Measurements from ENCODE around the gene USP2. TPM values are rescaled to one million over a fixed set of nuclear protein-coding genes. Genes with fewer than 3 reads are reported as not detected.

USP2 gene
- polyA plus RNA-seq, 1 donor (not counting 4 experiments of a cell fraction or from before 2014, with no cell fraction given), result 0.35 TPM

DNA sequence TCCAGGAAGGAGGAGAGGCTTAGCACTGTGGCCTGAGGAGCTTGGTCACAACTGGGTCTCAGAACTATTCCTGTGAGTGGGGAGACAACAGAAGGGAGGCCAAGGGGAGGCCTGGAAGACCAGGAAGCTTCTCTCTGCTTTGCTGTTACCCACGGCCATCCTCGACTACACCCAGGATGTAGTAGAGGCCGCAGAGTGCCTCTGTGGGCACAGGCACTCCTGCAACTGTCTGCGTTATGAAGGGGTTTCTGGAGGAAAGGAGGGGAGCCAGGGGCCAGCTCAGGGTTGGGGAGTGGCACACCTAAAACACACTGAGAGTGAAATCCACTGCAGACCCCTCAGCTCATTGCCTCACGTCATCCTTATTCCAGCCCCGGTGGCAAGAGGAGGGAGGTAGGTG is 31.2 kb downstream of the USP2 start:
- no peak for FAIRE-seq
- TF ChIP-seq EZH2 (IDR thresholded peaks at IDR 0.05; ENCODE audit: low read length), result no peak
- TF ChIP-seq, protein P1, sequence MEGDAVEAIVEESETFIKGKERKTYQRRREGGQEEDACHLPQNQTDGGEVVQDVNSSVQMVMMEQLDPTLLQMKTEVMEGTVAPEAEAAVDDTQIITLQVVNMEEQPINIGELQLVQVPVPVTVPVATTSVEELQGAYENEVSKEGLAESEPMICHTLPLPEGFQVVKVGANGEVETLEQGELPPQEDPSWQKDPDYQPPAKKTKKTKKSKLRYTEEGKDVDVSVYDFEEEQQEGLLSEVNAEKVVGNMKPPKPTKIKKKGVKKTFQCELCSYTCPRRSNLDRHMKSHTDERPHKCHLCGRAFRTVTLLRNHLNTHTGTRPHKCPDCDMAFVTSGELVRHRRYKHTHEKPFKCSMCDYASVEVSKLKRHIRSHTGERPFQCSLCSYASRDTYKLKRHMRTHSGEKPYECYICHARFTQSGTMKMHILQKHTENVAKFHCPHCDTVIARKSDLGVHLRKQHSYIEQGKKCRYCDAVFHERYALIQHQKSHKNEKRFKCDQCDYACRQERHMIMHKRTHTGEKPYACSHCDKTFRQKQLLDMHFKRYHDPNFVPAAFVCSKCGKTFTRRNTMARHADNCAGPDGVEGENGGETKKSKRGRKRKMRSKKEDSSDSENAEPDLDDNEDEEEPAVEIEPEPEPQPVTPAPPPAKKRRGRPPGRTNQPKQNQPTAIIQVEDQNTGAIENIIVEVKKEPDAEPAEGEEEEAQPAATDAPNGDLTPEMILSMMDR (optimal IDR thresholded peaks at IDR 0.05 in 1 of 3, IDR thresholded peaks at IDR 0.05 in 1 of 3, conservative IDR thresholded peaks at IDR 0.05 in 1 of 3; ENCODE audit: extremely low read depth in 1 of 3, insufficient read depth in 2 of 3, low read length in 3 of 3), result no peak
- Histone ChIP-seq H3K9me1 (ENCODE audit: control insufficient read depth, extremely low read depth, insufficient read depth, low read length) (no peaks in the 10 kb centered on the region), H3K9ac (ENCODE audit: control insufficient read depth, extremely low read depth, insufficient read depth, low read length) (no peak overlapping the region), H2AFZ (ENCODE audit: control insufficient read depth, low read length) (no peak overlapping the region), H3K4me2 (ENCODE audit: control insufficient read depth, extremely low read depth, insufficient read depth, low read depth, low read length) (no peak overlapping the region), H3K79me2 (ENCODE audit: control insufficient read depth, insufficient read depth, low read length) (no peaks in the 10 kb centered on the region), H3K4me1 (ENCODE audit: control insufficient read depth, extremely low read depth, insufficient read depth, low read length) (peaks cover 4% of the 10 kb centered on the region), H3K27ac (ENCODE audit: control insufficient read depth, insufficient read depth, low read length) (no peak overlapping the region), H3K36me3 (ENCODE audit: control insufficient read depth in 2 of 2, extremely low read depth in 1 of 2, insufficient read depth in 2 of 2, low read length in 2 of 2) (no peaks in the 10 kb centered on the region), H3K9me3 (ENCODE audit: control insufficient read depth, low read depth, low read length) (no peaks in the 10 kb centered on the region), H3K4me3 (ENCODE audit: control insufficient read depth in 2 of 3, extremely low read depth in 1 of 3, insufficient read depth in 2 of 3, low read depth in 1 of 3, low read length in 3 of 3) (no peak overlapping the region), H4K20me1 (ENCODE audit: control insufficient read depth, extremely low read depth, insufficient read depth, low read length) (no peaks in the 10 kb centered on the region), H3K27me3 (ENCODE audit: control insufficient read depth, extremely low read depth, insufficient read depth, low read length) (no peaks in the 10 kb centered on the region)
- dilution Hi-C loops (cut with MboI; ENCODE audit: extremely low pct_ligation_motif_present, low sequenced_read_pairs), result no loop called here
- DNase-seq (ENCODE audit: low read depth, low spot score), result no peak

GRCh38 chr11:119347940-119348605 is 33.4 kb downstream of the USP2 start:
- dilution Hi-C loops (cut with MboI; ENCODE audit: extremely low pct_ligation_motif_present, low sequenced_read_pairs), result no loop called here
- FAIRE-seq, result no peak
- no peaks in the 10 kb centered on the region for H3K36me3 ChIP-seq (ENCODE audit: control insufficient read depth in 2 of 2, extremely low read depth in 1 of 2, insufficient read depth in 2 of 2, low read length in 2 of 2)

More at GRCh38 chr11:119347940-119348605, 33.4 kb downstream of the USP2 start:
- Histone ChIP-seq H2AFZ (ENCODE audit: control insufficient read depth, low read length) (no peak overlapping the region), H3K27me3 (ENCODE audit: control insufficient read depth, extremely low read depth, insufficient read depth, low read length) (peaks cover 9% of the 10 kb centered on the region), H3K9me1 (ENCODE audit: control insufficient read depth, extremely low read depth, insufficient read depth, low read length) (no peaks in the 10 kb centered on the region), H3K9ac (ENCODE audit: control insufficient read depth, extremely low read depth, insufficient read depth, low read length) (no peak overlapping the region), H3K27ac (ENCODE audit: control insufficient read depth, insufficient read depth, low read length) (no peak overlapping the region), H3K9me3 (ENCODE audit: control insufficient read depth, low read depth, low read length) (no peaks in the 10 kb centered on the region), H3K79me2 (ENCODE audit: control insufficient read depth, insufficient read depth, low read length) (no peaks in the 10 kb centered on the region), H4K20me1 (ENCODE audit: control insufficient read depth, extremely low read depth, insufficient read depth, low read length) (no peaks in the 10 kb centered on the region), H3K4me3 (ENCODE audit: control insufficient read depth in 2 of 3, extremely low read depth in 1 of 3, insufficient read depth in 2 of 3, low read depth in 1 of 3, low read length in 3 of 3) (no peak overlapping the region), H3K4me1 (ENCODE audit: control insufficient read depth, extremely low read depth, insufficient read depth, low read length) (no peaks in the 10 kb centered on the region), H3K4me2 (ENCODE audit: control insufficient read depth, extremely low read depth, insufficient read depth, low read depth, low read length) (no peak overlapping the region)
- no peak for DNase-seq (ENCODE audit: low read depth, low spot score)
- no peak for TF ChIP-seq EZH2 (IDR thresholded peaks at IDR 0.05; ENCODE audit: low read length)
- TF ChIP-seq, protein P1 (optimal IDR thresholded peaks at IDR 0.05 in 1 of 3, IDR thresholded peaks at IDR 0.05 in 1 of 3, conservative IDR thresholded peaks at IDR 0.05 in 1 of 3; ENCODE audit: extremely low read depth in 1 of 3, insufficient read depth in 2 of 3, low read length in 3 of 3), result no peak
